Endometrium (tissue), 2 donors: ENCODE data around the gene HIBADH.
"Not testable (repeated sequence)": the region's sequence is repeated elsewhere in the genome, so short reads cannot be mapped to it uniquely, and the experiment has no call there.

Source experiments
- FAIRE-seq: peaks from 2 replicates; lab custom pipeline; 2012; peaks lifted over from hg19 to GRCh38; lab: Jason Lieb, UNC
- donor health status: control.
- donor health status: control.

The HIBADH gene

GRCh38 chr7:27547401-27547800, 115.3 kb downstream of the HIBADH start:
- no peak for FAIRE-seq

GRCh38 chr7:27546610-27547009, 116.1 kb downstream of the HIBADH start:
- no peak for FAIRE-seq

GRCh38 chr7:27535795-27536194, 126.9 kb downstream of the HIBADH start:
- FAIRE-seq: no peak

- FAIRE-seq: no peak
Measured at GRCh38 chr7:27533652-27534081, 129.0 kb downstream of the HIBADH start.

GRCh38 chr7:27532314-27532713, 130.4 kb downstream of the HIBADH start:
- FAIRE-seq: no peak

- no peak for FAIRE-seq
Measured at GRCh38 chr7:27527348-27527714, 135.4 kb downstream of the HIBADH start.

- FAIRE-seq: peak; percentile 18
Measured at GRCh38 chr7:27526611-27527347, 135.9 kb downstream of the HIBADH start.

- FAIRE-seq: no peak
Measured at GRCh38 chr7:27526131-27526530, 136.6 kb downstream of the HIBADH start.

- FAIRE-seq: no peak
Measured at GRCh38 chr7:27523321-27523720, 139.4 kb downstream of the HIBADH start.

- FAIRE-seq: no peak
Measured at GRCh38 chr7:27522566-27522965, 140.1 kb downstream of the HIBADH start.

- FAIRE-seq: no peak
Measured at GRCh38 chr7:27520815-27521790, 141.6 kb downstream of the HIBADH start.

GRCh38 chr7:27519793-27520469, 142.8 kb downstream of the HIBADH start:
- no peak for FAIRE-seq

- peak; percentile 37 for FAIRE-seq
Measured at GRCh38 chr7:27518561-27519350, 143.9 kb downstream of the HIBADH start.

GRCh38 chr7:27516421-27516820, 146.3 kb downstream of the HIBADH start:
- no peak for FAIRE-seq

GRCh38 chr7:27515933-27516332, 146.8 kb downstream of the HIBADH start:
- FAIRE-seq: no peak

GRCh38 chr7:27514861-27515260, 147.8 kb downstream of the HIBADH start:
- FAIRE-seq: no peak

GRCh38 chr7:27513885-27514284, 148.8 kb downstream of the HIBADH start:
- no peak for FAIRE-seq

GRCh38 chr7:27511370-27511769, 151.3 kb downstream of the HIBADH start:
- FAIRE-seq: not testable (repeated sequence)

- FAIRE-seq: no peak
Measured at GRCh38 chr7:27510541-27510940, 152.1 kb downstream of the HIBADH start.

- FAIRE-seq: not testable (repeated sequence)
Measured at GRCh38 chr7:27501879-27502278, 160.8 kb downstream of the HIBADH start.

GRCh38 chr7:27501001-27501400, 161.7 kb downstream of the HIBADH start:
- no peak for FAIRE-seq

GRCh38 chr7:27492224-27492623, 170.5 kb downstream of the HIBADH start:
- no peak for FAIRE-seq
